ENCODE data around the gene CRIP2.
A peak's percentile ranks its signal among the peaks of the same experiment; 100 is the strongest.

The CRIP2 gene

GRCh38 chr14:105474483-105475268, at the start of gene CRIP2:
Gene CRIP2 (plus strand): TSS chr14:105474821. CDS start chr14:105474863, 42 bp downstream.
- DNase-seq, result peak; percentile 32 to 67

- DNase-seq, result no peak
Observed at GRCh38 chr14:105424861-105425260, 49.8 kb upstream of the CRIP2 start.

DNA sequence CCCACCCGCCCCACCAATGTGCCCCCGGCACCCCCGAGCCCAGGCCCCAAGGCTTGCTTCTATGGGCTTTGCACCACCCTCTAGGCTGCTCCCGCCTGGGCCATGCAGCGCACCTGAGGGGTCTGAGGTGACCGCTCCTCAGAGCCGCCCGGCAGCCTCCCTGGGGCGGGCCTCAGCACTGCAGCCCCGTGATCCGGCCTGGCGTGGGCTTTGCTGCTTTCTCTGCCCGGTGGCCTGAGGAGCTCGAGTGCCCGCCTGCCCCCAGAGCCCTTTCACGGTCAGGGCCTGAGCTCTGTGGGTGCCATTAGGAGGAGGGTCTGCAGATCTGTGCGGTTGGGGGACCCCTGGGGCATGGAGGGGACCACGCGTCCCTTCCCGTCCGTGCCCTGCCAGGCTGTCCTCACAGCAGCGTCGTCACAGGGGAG, 48.8 kb upstream of the CRIP2 start:
- DNase-seq, result no peak

- DNase-seq, result no peak
Observed at GRCh38 chr14:105426416-105427130, 48.0 kb upstream of the CRIP2 start.

DNA sequence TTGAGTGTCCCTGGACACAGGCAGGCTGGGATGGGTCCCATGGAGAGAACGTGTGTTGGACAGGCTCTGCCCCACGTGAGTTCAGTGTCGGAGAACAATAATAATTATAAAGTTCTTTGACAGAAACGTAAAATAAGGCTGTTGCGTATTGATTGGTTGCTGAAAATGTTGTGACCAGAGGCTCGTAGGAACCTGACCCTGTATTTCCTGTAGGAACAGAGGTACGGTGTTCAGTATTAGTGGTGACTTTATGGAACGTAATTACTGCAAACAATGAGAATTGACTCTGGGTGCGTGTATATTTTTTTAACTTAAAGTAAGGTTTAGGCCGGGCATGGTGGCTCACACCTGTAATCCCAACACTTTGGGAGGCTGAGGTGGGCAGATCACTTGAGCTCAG, 47.2 kb upstream of the CRIP2 start:
- DNase-seq, result no peak

- no peak for DNase-seq
Observed at GRCh38 chr14:105427936-105428485, 46.6 kb upstream of the CRIP2 start.

DNA sequence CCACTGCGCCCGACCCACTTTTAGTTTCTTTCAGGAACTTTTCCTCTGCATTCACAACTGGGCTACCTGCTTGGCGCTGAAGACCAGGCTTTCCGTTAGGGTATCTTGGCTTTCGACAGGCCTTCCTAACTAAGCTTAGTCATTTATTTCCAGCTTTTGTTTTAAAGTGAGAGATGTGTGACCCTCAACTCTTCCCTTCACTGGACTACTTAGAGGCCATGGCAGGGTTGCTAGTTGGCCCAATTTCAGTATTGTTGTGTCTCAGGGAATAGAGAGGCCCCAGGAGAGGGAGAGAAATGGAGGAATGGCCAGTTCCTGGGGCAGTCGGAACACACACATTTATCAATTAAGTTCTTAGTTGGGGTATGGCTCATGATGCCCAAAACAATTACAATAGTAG, 44.6 kb upstream of the CRIP2 start:
- no peak for DNase-seq

DNA sequence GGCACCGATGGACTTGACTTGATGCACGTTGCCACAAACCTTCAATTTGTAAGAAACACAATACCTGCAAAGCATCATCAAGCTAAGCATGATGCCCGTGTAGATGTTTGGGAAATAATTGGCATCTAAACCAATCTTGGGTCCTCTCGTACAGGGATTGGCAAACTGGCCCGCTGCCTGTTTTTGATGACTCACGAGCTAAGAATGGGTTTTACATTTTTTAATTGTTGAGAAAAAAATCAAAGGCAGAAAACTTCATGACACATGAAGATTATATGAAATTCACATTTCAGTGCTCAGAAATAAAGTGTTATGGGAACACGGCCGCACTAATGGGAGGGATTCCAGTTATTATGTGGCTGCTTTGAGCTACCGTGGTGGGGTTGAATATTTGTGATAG, 44.1 kb upstream of the CRIP2 start:
- no peak for DNase-seq

DNA sequence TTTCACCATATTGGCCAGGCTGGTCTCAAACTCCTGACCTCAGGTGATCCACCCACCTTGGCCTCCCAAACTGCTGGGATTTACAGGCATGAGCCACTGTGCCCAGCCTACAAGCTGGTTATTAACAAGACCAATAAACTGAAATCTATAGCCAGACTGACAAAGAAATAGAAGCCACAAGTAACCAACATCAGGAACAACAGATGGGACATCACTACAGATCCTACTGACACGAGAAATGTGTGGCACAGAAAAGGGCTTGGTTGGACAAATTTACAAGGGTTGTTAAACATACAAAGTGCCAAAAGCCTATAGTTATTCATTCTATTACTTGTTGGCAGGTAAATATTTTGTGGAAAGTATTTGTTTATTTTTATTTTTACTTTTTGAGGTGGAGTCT, 43.4 kb upstream of the CRIP2 start:
- DNase-seq, result no peak

- no peak for DNase-seq
Observed at GRCh38 chr14:105432657-105433056, 42.0 kb upstream of the CRIP2 start.

- DNase-seq, result no peak
Observed at GRCh38 chr14:105433161-105433605, 41.4 kb upstream of the CRIP2 start.

GRCh38 chr14:105436402-105436801, 38.2 kb upstream of the CRIP2 start:
- no peak for DNase-seq

- no peak for DNase-seq
Observed at GRCh38 chr14:105436891-105437722, 37.5 kb upstream of the CRIP2 start.

DNA sequence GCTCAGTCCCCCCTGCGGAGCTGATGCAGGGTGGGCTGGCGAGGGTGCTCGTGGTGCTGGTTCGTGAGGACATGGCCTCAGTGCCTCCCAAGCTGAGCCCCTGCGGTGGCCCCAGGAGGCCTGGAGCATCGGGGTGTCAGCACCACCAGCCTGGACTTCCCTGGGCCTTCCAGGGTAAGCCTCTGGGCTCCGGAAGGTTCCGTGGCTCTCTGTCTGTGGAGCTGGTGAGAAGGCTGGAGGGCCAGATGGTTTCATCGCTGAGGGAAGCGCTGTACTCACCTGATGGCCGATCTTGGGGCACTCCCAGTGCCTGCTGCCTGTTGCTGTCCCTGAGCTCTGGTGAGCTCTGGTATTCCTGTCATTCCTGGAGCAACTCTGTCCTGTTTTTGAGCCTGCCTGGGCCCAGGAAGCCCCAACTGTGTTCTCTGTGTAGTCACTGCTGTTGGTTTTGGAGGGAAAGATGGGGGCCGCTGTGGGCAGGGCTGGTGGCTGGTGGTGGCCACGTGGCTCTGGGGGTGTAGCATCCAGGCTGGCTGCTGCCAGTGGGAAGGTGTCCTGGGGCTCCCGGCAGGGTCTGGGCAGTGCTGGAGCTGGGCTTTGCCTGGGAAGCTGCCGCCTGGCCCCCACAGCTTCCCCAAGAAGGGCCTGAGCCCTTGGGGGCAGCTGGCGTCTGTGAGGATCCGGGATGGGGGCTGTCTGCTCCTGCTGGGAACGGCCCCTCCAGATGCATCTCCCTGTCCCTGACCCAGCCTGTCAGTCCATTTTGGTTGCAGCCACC, 36.7 kb upstream of the CRIP2 start:
- DNase-seq, result no peak

DNA sequence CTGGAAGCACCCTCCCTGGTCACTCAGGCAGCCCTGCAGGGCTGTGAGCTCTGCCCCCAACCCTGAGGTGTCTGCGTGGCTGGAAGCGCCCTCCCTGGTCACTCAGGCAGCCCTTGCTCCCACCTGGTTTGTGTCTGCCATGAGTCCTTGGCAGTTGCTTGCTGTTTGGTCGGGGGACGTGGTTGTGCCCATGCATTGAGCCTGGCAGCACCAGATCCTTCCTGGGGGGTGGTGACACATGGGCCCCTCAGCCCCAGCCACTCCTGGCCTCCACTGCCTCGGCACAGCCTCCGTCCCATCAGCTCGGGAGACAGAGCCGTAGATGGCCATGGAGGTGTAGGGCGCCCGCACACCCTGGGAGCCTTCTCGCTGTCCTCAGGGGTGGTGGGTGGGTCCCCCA, 35.4 kb upstream of the CRIP2 start:
- no peak for DNase-seq

DNA sequence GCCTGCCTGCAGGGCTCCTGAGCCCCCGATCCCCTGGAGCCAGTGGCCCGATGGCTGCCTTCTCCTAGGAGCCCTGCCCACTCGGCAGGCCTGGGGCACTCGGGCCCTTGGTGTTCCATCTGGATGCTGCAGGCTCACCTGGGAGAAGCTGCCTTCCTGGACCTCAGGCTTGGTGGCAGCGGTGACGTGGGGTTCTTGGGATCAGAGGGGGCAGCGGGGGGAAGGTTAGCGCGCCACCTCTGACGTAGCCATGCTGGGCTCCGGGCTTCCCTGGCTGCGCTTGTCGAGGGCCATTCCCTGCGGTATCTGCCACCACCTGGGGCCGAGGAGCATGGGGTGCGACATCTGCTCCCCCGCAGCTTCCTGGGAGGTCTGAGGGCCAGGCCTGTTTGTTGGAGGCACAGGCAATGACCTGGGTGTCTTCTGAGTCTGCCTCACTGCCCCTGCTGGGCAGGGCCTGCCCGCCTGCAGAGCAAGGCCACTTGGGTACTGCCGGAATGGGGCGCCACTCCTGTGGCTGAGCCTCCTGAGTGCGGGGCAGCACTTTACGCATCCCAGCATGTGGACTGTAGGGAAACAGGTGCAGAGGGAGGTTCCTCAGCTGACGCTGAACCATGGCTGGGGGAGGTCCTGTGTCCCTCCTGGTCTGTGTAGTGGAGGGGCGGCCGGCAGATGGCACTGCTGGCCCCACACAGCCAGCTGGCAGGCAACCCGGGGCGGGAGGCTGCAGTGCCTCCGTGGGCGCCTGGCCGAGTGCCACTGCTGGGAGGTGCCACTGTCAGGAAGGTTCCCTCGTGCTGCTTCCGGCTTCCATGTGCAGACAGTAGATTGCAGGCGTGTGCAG, 34.7 kb upstream of the CRIP2 start:
- peak; percentile 77 to 94 for DNase-seq

GRCh38 chr14:105440554-105440900, 34.1 kb upstream of the CRIP2 start:
- DNase-seq, result no peak

GRCh38 chr14:105440992-105441391, 33.6 kb upstream of the CRIP2 start:
- DNase-seq, result no peak

DNA sequence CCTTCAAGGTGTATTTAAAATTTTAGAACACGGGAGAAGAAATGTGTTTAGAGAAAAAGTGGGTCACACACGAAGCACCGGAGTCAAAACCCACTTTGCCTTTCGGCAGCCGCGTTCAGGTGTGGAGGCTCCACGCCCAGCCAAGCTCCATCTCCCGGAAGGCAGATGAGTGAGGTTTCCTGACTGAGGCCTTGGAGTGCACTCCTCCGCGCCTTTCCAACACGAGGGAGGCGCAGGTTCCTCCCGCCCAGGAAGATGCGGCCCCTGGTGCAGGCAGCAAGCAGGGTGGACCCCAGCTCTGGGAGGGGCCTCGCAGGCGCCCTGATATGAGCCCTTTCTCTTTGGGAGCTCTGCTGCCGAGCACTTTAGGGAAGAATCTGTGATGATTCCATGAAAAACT, 32.5 kb upstream of the CRIP2 start:
- DNase-seq, result no peak

GRCh38 chr14:105442834-105443233, 31.8 kb upstream of the CRIP2 start:
- DNase-seq, result no peak

DNA sequence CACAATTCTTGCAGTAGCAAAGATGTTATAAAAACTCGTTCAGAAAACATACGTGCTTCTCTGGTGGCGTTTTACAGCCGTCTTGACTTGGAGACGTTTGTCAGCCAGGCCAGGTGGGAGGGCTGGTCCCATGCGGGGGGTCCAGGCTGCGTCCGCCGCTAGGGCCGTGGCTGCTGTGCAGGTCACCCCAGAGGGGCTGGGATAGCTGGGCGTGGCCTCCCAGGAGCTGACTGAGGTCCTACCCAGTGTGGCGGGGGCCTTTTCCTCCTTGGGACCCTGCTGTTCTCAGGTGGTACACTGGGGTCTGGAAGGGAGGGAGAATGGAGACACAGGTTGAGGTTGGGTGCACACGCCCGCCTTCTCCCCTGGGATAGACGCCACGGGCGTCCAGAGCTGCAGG, 29.8 kb upstream of the CRIP2 start:
- DNase-seq, result no peak
